IMR-90 (cell line): ENCODE measurements around the gene PLEKHO2.

Experiments used
- CHD1 ChIP-seq: IDR thresholded peaks from 2 replicates; pipeline ENCODE4 v1.6.1; 2012; ENCODE audit warnings: low read depth, low read length, improper control_type of control experiment
- CTCF ChIP-seq: conservative IDR thresholded peaks from 2 replicates; pipeline ENCODE4 v1.5.1; 2012; ENCODE audit warnings: mild to moderate bottlenecking, low read depth, low read length, improper control_type of control experiment
- MAFK ChIP-seq: IDR thresholded peaks from 2 replicates; pipeline ENCODE4 v1.6.1; 2012; ENCODE audit warnings: low read depth, low read length, improper control_type of control experiment
- MAZ ChIP-seq: IDR thresholded peaks from 2 replicates; pipeline ENCODE4 v1.6.1; 2012; ENCODE audit warnings: low read depth, mild to moderate bottlenecking, low read length, improper control_type of control experiment, moderate library complexity, borderline replicate concordance
- MXI1 ChIP-seq: IDR thresholded peaks from 2 replicates; pipeline ENCODE4 v1.6.1; 2012; ENCODE audit warnings: low read depth, mild to moderate bottlenecking, low read length, moderate library complexity, borderline replicate concordance
- POLR2A ChIP-seq: IDR thresholded peaks from 2 replicates; pipeline ENCODE4 v1.6.1; 2012; ENCODE audit warnings: mild to moderate bottlenecking, low read depth, low read length
- RAD21 ChIP-seq: IDR thresholded peaks from 2 replicates; pipeline ENCODE4 v1.6.1; 2012; ENCODE audit warnings: low read length, improper control_type of control experiment
- RFX5 ChIP-seq: IDR thresholded peaks from 2 replicates; pipeline ENCODE4 v1.8.0; 2012; ENCODE audit warnings: low read depth, mild to moderate bottlenecking, low read length, moderate library complexity
- SMC3 ChIP-seq: fragments of 150-350 bp; IDR thresholded peaks from 2 replicates; pipeline ENCODE4 v1.6.1; 2016; ENCODE audit warnings: low read depth, mild to moderate bottlenecking, antibody characterized with exemption, low read length, moderate library complexity
- USF2 ChIP-seq: fragments of 150-350 bp; IDR thresholded peaks from 2 replicates; pipeline ENCODE4 v1.6.1; 2017; ENCODE audit warnings: mild to moderate bottlenecking, antibody characterized with exemption, low read length, low read depth

GRCh38 chr15:64869501-64869900, 27.8 kb downstream of the PLEKHO2 start:
- TF ChIP-seq USF2: no peak
- TF ChIP-seq MXI1: no peak
- no peak for TF ChIP-seq CTCF
- no peak for TF ChIP-seq POLR2A
- TF ChIP-seq MAZ: no peak
- TF ChIP-seq RAD21: no peak
- no peak for TF ChIP-seq MAFK
- TF ChIP-seq CHD1: no peak
- no peak for TF ChIP-seq RFX5
- TF ChIP-seq SMC3: no peak
